AG04449 (cell line): Measurements from ENCODE around the gene PARP1.

Experiments
- CTCF ChIA-PET: fragments of 350-600 bp; formaldehyde crosslinking; extraction: SDS; loops from one replicate; lab custom pipeline; 2021; ENCODE audit warnings: antibody characterized with exemption; lab: Yijun Ruan, JAX
- POLR2A ChIA-PET: fragments of 400-600, 350-600 bp; formaldehyde crosslinking; extraction: SDS; loops from one replicate; lab custom pipeline; 2020; ENCODE audit warnings: antibody characterized with exemption, inconsistent platforms; lab: Yijun Ruan, JAX
- DNase-seq: peaks from one replicate; pipeline ENCODE4 v3.0.0-alpha.2; 2010; ENCODE audit warnings: low read depth, low spot score
- H3K4me3 ChIP-seq: 2 replicates; pipeline ENCODE4 v1.5.1; 2011; ENCODE audit warnings: low read depth, mild to moderate bottlenecking, control low read depth, low read length
- CTCF ChIP-seq: IDR thresholded peaks from one replicate; pipeline ENCODE4 v1.5.1; 2011; ENCODE audit warnings: mild to moderate bottlenecking, moderate library complexity, low read length, control low read depth, inconsistent platforms; ENCODE audit not compliant: insufficient read depth; ENCODE audit errors: missing control alignments

Gene PARP1

GRCh38 chr1:226394462-226394861 is 13.4 kb downstream of the PARP1 start:
- POLR2A ChIA-PET = no interaction called here

DNA sequence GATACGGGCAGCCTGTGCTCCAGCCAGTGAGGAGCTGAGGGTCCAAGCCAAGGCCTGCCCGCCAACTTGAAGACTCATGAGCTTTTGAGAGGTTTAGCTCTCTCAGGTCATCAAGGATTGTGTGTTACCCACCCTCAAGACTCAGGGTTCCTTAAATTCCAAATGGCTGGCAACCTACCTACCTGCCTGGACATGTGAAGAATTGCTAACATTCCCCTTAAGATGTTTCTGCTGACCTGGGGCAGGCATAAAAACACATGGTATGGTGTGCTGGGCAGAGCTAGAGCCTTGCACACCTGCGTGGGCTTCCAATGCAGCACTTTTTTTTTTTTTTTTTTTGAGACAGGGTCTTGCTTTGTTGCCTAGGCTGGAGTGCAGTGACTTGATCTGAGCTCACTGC is 17.2 kb downstream of the PARP1 start:
- no peak overlapping the region for H3K4me3 ChIP-seq
- CTCF ChIA-PET = interaction anchor here (0.9 to 1.3 kb wide), 3 partner anchors 9 to 17 kb away, joined by 3 to 8 read pairs (median 5); partner anchors contain the start of gene PARP1
- no peak for TF ChIP-seq CTCF
- no peak for DNase-seq
- POLR2A ChIA-PET = interaction anchor here (0.6 kb wide), 1 partner anchor 17 kb away, joined by 3 read pairs; no protein-coding TSS in a partner anchor

More at GRCh38 chr1:226394462-226394861, 13.4 kb downstream of the PARP1 start:
- no peak for TF ChIP-seq CTCF
- CTCF ChIA-PET = interaction anchor here (2.7 kb wide), 1 partner anchor 13 kb away, joined by 11 read pairs; the partner anchor contains the start of gene PARP1
- H3K4me3 ChIP-seq = no peak overlapping the region
- DNase-seq = no peak

- TF ChIP-seq CTCF = no peak
- POLR2A ChIA-PET = no interaction called here
- CTCF ChIA-PET = no interaction called here
- no peak for DNase-seq
- H3K4me3 ChIP-seq = no peak overlapping the region
These were observed 19.8 kb downstream of the PARP1 start for GRCh38 chr1:226388131-226388530.

DNA sequence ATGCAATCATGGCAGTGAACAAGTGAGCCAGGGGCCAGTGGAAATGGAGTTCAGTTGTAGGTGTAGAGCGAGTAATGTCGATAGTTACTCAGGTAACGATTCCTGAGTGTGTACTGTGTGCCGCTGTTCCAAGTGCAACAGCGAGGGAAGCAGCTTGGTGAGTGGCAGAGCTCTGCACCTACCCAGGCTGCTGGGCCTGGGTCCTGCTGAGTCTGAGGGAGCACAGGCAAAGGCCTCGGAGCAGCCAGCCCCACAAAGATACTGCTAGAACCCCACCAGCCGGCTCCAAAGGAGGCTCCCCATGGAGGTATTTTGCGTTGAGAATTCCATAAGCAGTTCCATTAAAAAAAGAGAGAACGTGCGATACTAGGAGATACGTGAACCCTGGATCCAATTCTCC is 23.2 kb downstream of the PARP1 start:
- no peak for DNase-seq
- TF ChIP-seq CTCF = no peak
- ChIA-PET CTCF (interaction anchor here (1.1 to 2.7 kb wide), 2 partner anchors 19 to 24 kb away, joined by 3 to 11 read pairs; partner anchors contain the start of gene PARP1), POLR2A (no interaction called here)
- H3K4me3 ChIP-seq = no peak overlapping the region

DNA sequence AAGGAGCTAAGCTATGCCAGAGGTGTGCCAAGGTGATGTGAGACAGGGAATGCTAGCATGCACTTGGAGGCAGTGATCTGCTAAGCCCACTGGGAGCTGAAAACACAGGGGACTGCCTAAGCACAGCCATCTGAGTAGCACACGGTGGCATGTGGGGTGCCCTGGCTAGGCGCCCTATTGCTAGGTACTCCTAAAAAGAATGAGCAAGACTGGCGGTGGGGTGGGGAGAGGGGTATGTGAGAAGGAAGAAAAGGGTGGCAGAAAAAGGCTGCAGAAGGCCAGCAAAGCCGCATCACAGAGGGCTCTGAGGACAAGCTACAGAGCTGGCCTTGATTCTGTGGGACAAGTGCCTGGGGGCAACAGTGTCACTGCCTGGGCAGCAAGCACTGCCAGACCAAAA is 23.9 kb downstream of the PARP1 start:
- POLR2A ChIA-PET = no interaction called here
- CTCF ChIA-PET = interaction anchor here (1.1 to 1.8 kb wide), 2 partner anchors 20 to 24 kb away, joined by 3 to 12 read pairs; partner anchors contain the start of gene PARP1
- TF ChIP-seq CTCF = no peak
- no peak overlapping the region for H3K4me3 ChIP-seq
- no peak for DNase-seq

DNA sequence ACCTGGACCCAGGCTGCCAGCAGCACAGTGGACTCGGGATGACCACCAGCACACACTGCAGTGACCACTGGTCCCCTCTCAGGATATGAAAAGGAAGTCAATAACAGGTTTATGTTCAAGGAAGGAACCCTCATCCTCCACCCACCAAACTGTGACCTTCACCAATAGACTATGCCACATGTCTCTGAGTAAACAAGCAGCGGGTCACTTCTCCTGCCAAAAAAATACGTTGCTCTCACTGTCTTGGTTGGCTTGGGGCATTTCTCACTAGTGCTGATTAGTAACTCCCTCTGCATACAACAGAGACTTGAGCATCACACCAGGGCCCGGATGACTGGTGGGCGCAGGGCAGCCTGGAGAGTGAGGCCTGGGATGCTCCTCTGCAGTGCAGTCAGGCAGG is 25.9 kb downstream of the PARP1 start:
- POLR2A ChIA-PET = no interaction called here

More for the DNA sequence above, 25.9 kb downstream of the PARP1 start:
- no peak for DNase-seq
- no peak overlapping the region for H3K4me3 ChIP-seq
- no peak for TF ChIP-seq CTCF
- CTCF ChIA-PET = no interaction called here
